Fibroblast of lung (primary cell): ENCODE results near the gene ADAMTSL1. TPM values are rescaled to one million over a fixed set of nuclear protein-coding genes. Genes with fewer than 3 reads are reported as not detected.

ENCODE experiments used
- DNase-seq, 2 donors: peaks; one replicate each; pipeline versions ENCODE4 v3.0.0 to v3.0.0-alpha.2; 2010; ENCODE audit warnings: low read depth in 2 of 2
- H2AFZ ChIP-seq: 2 replicates; pipeline ENCODE4 v1.5.1; 2012; ENCODE audit warnings: low read length, control low read depth, inconsistent platforms
- H3K27ac ChIP-seq: 2 replicates; pipeline ENCODE4 v1.5.1; 2011; ENCODE audit warnings: low read length, control low read depth; ENCODE audit not compliant: insufficient read depth
- H3K27me3 ChIP-seq: 2 replicates; pipeline ENCODE4 v1.5.1; 2011; ENCODE audit warnings: mild to moderate bottlenecking, low read length; ENCODE audit not compliant: control insufficient read depth, insufficient read depth
- H3K36me3 ChIP-seq: 2 replicates; pipeline ENCODE4 v1.5.1; 2011; ENCODE audit warnings: low read length; ENCODE audit not compliant: control insufficient read depth, insufficient read depth
- H3K4me1 ChIP-seq: 2 replicates; pipeline ENCODE4 v1.5.1; 2011; ENCODE audit warnings: low read length; ENCODE audit not compliant: control insufficient read depth, insufficient read depth; ENCODE audit errors: extremely low read depth
- H3K4me2 ChIP-seq: 2 replicates; pipeline ENCODE4 v1.5.1; 2011; ENCODE audit warnings: low read length, control low read depth; ENCODE audit not compliant: insufficient read depth; ENCODE audit errors: extremely low read depth
- H3K4me3 ChIP-seq, 4 experiments: fragments of 200-600 bp in 1 of 4; sonication (generic) in 1 of 4; replicated peaks in 1 of 4; 2 replicates each; pipeline ENCODE4 v1.5.1; 2011 to 2016; ENCODE audit warnings: low read length in 4 of 4, low read depth in 3 of 4, mild to moderate bottlenecking in 3 of 4, control low read depth in 2 of 4, inconsistent platforms in 1 of 4, mixed read lengths in 1 of 4; ENCODE audit not compliant: insufficient read depth in 1 of 4; ENCODE audit errors: control extremely low read depth in 1 of 4
- H3K79me2 ChIP-seq: 2 replicates; pipeline ENCODE4 v1.5.1; 2012; ENCODE audit warnings: mild to moderate bottlenecking, low read length, inconsistent platforms; ENCODE audit not compliant: control insufficient read depth, insufficient read depth
- H3K9ac ChIP-seq: 2 replicates; pipeline ENCODE4 v1.5.1; 2011; ENCODE audit warnings: mild to moderate bottlenecking, low read length, control low read depth; ENCODE audit not compliant: insufficient read depth
- H3K9me3 ChIP-seq: 2 replicates; pipeline ENCODE4 v1.5.1; 2012; ENCODE audit warnings: low read depth, low read length; ENCODE audit not compliant: control insufficient read depth, insufficient read depth
- H4K20me1 ChIP-seq: 2 replicates; pipeline ENCODE4 v1.5.1; 2011; ENCODE audit warnings: low read length; ENCODE audit not compliant: control insufficient read depth, insufficient read depth; ENCODE audit errors: extremely low read depth
- EZH2 ChIP-seq: IDR thresholded peaks from 2 replicates; pipeline ENCODE4 v1.5.1; 2012; ENCODE audit warnings: low read length, control low read depth, mild to moderate bottlenecking; ENCODE audit errors: missing control alignments
- polyA plus RNA-seq, 2 donors: library from polyadenylated mRNA; depleted of rRNA in 1 of 2; stranded (reverse) in 1 of 2; unstranded in 1 of 2; fragments of >200 nt; gene quantifications; 2 replicates each; pipeline ENCODE4 v1.2.1, GENCODE V29; 2011 to 2012; ENCODE audit warnings: missing spikeins in 1 of 2
- total RNA-seq: library from RNA; depleted of rRNA; stranded (reverse); fragments of >200 nt; gene quantifications from 2 replicates; pipeline ENCODE4 v1.2.1, GENCODE V29; 2014
- TF ChIP-seq, protein P1 (sequence below), 2 donors: IDR thresholded peaks in 1 of 2; conservative IDR thresholded peaks in 1 of 2; 1 replicate in 1 of 2; 2 replicates in 1 of 2; pipeline ENCODE4 v1.5.1; 2011 to 2012; ENCODE audit warnings: low read length in 2 of 2, control low read depth in 1 of 2, inconsistent platforms in 1 of 2, low read depth in 1 of 2, mild to moderate bottlenecking in 1 of 2

Gene ADAMTSL1
- total and polyA plus RNA-seq, 2 donors (not counting 1 experiment from before 2014, with no cell fraction given), result 19.3 to 27.9 TPM

DNA sequence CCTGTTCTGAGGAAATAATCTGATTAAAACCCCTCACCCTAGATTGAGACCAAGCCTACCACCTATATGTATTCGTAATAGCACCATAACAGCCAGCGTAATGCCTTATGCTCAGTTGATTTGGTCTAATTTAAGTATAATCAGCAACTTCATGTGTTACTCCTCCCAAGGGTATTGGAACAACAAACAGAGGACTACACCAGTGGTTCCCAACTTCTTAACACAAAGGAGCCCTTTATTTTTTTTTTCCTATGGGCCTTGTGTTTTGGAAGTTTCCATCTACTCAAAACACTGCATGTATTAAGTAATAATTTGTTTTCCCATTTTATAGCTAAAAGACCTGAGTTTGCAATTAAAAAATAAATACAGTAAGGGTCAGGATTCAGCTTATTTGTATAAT lies 140.7 kb downstream of the ADAMTSL1 start:
- H3K4me1 ChIP-seq, result no peaks in the 10 kb centered on the region
- no peaks in the 10 kb centered on the region for H4K20me1 ChIP-seq
- TF ChIP-seq EZH2, result no peak
- TF ChIP-seq, protein P1, sequence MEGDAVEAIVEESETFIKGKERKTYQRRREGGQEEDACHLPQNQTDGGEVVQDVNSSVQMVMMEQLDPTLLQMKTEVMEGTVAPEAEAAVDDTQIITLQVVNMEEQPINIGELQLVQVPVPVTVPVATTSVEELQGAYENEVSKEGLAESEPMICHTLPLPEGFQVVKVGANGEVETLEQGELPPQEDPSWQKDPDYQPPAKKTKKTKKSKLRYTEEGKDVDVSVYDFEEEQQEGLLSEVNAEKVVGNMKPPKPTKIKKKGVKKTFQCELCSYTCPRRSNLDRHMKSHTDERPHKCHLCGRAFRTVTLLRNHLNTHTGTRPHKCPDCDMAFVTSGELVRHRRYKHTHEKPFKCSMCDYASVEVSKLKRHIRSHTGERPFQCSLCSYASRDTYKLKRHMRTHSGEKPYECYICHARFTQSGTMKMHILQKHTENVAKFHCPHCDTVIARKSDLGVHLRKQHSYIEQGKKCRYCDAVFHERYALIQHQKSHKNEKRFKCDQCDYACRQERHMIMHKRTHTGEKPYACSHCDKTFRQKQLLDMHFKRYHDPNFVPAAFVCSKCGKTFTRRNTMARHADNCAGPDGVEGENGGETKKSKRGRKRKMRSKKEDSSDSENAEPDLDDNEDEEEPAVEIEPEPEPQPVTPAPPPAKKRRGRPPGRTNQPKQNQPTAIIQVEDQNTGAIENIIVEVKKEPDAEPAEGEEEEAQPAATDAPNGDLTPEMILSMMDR (conservative IDR thresholded peaks at IDR 0.05 in 1 of 2, IDR thresholded peaks at IDR 0.05 in 1 of 2; ENCODE audit: low read depth in 1 of 2, low read length in 2 of 2), result no peak
- H3K27me3 ChIP-seq, result no peaks in the 10 kb centered on the region
- no peak overlapping the region for H3K27ac ChIP-seq
- H3K9ac ChIP-seq, result no peak overlapping the region
- H3K36me3 ChIP-seq, result no peaks in the 10 kb centered on the region
- no peak for DNase-seq
- H3K4me3 ChIP-seq, result no peak overlapping the region
- no peak overlapping the region for H2AFZ ChIP-seq
- no peaks in the 10 kb centered on the region for H3K9me3 ChIP-seq
- no peaks in the 10 kb centered on the region for H3K79me2 ChIP-seq
- H3K4me2 ChIP-seq, result no peak overlapping the region

DNA sequence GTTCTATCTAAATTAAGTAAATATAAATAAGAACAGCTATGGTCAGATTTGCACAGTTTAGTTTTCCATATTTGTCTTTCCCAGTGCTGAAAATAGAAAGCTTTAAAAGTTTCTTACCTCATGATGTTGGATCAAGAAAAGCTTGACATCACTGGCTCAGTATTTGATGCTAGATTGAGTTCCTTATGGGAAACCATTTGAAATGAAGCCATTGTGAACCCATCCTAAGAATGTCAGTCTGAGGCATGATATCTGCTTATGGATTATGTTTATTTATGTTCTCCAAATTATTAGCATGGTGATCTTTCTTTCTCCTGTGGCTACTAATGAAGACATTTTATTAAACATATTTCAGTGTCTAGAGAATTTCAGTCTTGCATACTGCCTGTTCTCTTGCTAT lies 143.0 kb downstream of the ADAMTSL1 start:
- no peaks in the 10 kb centered on the region for H4K20me1 ChIP-seq
- no peak overlapping the region for H3K4me2 ChIP-seq
- DNase-seq, result no peak

DNA sequence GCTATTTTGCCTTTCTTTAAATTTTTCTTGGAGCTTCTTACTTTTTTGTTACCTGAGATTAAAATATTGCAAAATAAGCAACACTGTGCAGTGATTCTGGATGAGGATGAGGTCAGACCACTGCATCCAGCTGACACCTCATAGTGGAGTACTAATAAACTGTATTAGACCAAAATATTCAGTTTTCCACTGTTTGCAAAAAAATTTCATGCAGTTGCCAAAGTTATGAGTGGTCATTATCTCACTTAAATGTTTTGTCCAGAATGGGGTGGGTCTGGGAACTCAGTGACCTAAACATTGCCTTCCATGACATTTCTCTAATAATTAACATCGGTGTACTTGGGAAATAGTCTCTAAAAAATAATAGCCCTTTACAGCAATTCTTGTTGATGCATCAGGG lies 143.8 kb downstream of the ADAMTSL1 start:
- no peak overlapping the region for H3K27ac ChIP-seq
- H3K4me3 ChIP-seq, result no peak overlapping the region
- no peaks in the 10 kb centered on the region for H3K79me2 ChIP-seq
- H2AFZ ChIP-seq, result no peak overlapping the region
- H3K27me3 ChIP-seq, result no peaks in the 10 kb centered on the region
- no peaks in the 10 kb centered on the region for H3K9me3 ChIP-seq
- no peaks in the 10 kb centered on the region for H3K4me1 ChIP-seq
- H3K9ac ChIP-seq, result no peak overlapping the region
- H4K20me1 ChIP-seq, result no peaks in the 10 kb centered on the region
- no peak for DNase-seq
- H3K36me3 ChIP-seq, result no peaks in the 10 kb centered on the region
- no peak for TF ChIP-seq EZH2
- TF ChIP-seq, protein P1 (conservative IDR thresholded peaks at IDR 0.05 in 1 of 2, IDR thresholded peaks at IDR 0.05 in 1 of 2; ENCODE audit: low read depth in 1 of 2, low read length in 2 of 2), result no peak
- no peak overlapping the region for H3K4me2 ChIP-seq

More for the DNA sequence above, 143.0 kb downstream of the ADAMTSL1 start:
- Histone ChIP-seq H2AFZ (no peak overlapping the region), H3K4me1 (no peaks in the 10 kb centered on the region), H3K27me3 (no peaks in the 10 kb centered on the region), H3K9ac (no peak overlapping the region), H3K9me3 (no peaks in the 10 kb centered on the region), H3K4me3 (no peak overlapping the region), H3K36me3 (no peaks in the 10 kb centered on the region), H3K27ac (no peak overlapping the region), H3K79me2 (no peaks in the 10 kb centered on the region)
- TF ChIP-seq, protein P1 (conservative IDR thresholded peaks at IDR 0.05 in 1 of 2, IDR thresholded peaks at IDR 0.05 in 1 of 2; ENCODE audit: low read depth in 1 of 2, low read length in 2 of 2), result no peak
- TF ChIP-seq EZH2, result no peak
